ENCODE measurements around the gene PROSER3.

Gene PROSER3

GRCh38 chr19:35738021-35738886 is 19.7 kb upstream of the PROSER3 start:
- TF ChIP-seq REST (IDR thresholded peaks at IDR 0.05; ENCODE audit: insufficient replicate concordance, low read depth) (no peak), CTCF (IDR thresholded peaks at IDR 0.05; ENCODE audit: insufficient read depth, low read length) (no peak), GABPA (IDR thresholded peaks at IDR 0.05; ENCODE audit: low read depth) (no peak), SPI1 (IDR thresholded peaks at IDR 0.05; ENCODE audit: borderline replicate concordance, low read depth) (no peak), POLR2AphosphoS5 (IDR thresholded peaks at IDR 0.05; ENCODE audit: low read depth) (no peak)
- no peak overlapping the region for H3K27ac ChIP-seq (replicated peaks)
- DNase-seq (ENCODE audit: low read depth in 1 of 2, low spot score in 1 of 2), result no peak
- no peaks in the 10 kb centered on the region for H3K27me3 ChIP-seq (ENCODE audit: insufficient read depth, poor library complexity, severe bottlenecking)
- H3K4me3 ChIP-seq (replicated peaks; ENCODE audit: insufficient read depth, low read length), result no peak overlapping the region

GRCh38 chr19:35738887-35739229 is 19.1 kb upstream of the PROSER3 start:
- no peaks in the 10 kb centered on the region for H3K27me3 ChIP-seq (ENCODE audit: insufficient read depth, poor library complexity, severe bottlenecking)
- TF ChIP-seq CTCF (IDR thresholded peaks at IDR 0.05; ENCODE audit: insufficient read depth, low read length) (no peak), SPI1 (IDR thresholded peaks at IDR 0.05; ENCODE audit: borderline replicate concordance, low read depth) (no peak), GABPA (IDR thresholded peaks at IDR 0.05; ENCODE audit: low read depth) (no peak), REST (IDR thresholded peaks at IDR 0.05; ENCODE audit: insufficient replicate concordance, low read depth) (no peak), POLR2AphosphoS5 (IDR thresholded peaks at IDR 0.05; ENCODE audit: low read depth) (no peak)
- H3K4me3 ChIP-seq (replicated peaks; ENCODE audit: insufficient read depth, low read length), result no peak overlapping the region
- DNase-seq (ENCODE audit: low read depth in 1 of 2, low spot score in 1 of 2), result no peak
- H3K27ac ChIP-seq (replicated peaks), result no peak overlapping the region

GRCh38 chr19:35739275-35740107 is 18.5 kb upstream of the PROSER3 start:
- DNase-seq (ENCODE audit: low read depth in 1 of 2, low spot score in 1 of 2), result no peak
- Histone ChIP-seq H3K27me3 (ENCODE audit: insufficient read depth, poor library complexity, severe bottlenecking) (no peaks in the 10 kb centered on the region), H3K27ac (replicated peaks) (no peak overlapping the region; the same call in 1 of the 2 replicates), H3K4me3 (replicated peaks; ENCODE audit: insufficient read depth, low read length) (peak overlapping the region; percentile 63)
- TF ChIP-seq POLR2AphosphoS5 (IDR thresholded peaks at IDR 0.05; ENCODE audit: low read depth) (peak; percentile 38; the same call in 1 of the 2 replicates), REST (IDR thresholded peaks at IDR 0.05; ENCODE audit: insufficient replicate concordance, low read depth) (no peak), CTCF (IDR thresholded peaks at IDR 0.05; ENCODE audit: insufficient read depth, low read length) (no peak), SPI1 (IDR thresholded peaks at IDR 0.05; ENCODE audit: borderline replicate concordance, low read depth) (no peak), GABPA (IDR thresholded peaks at IDR 0.05; ENCODE audit: low read depth) (no peak)
